NCI-H345 treated with DMSO at 0.1 percent for 48 hours (cell line): ENCODE measurements around the gene DOCK4.

ENCODE experiments used
- DNase-seq: peaks from one replicate; lab custom pipeline; 2025; ENCODE audit not compliant: unreplicated experiment; lab: John Stamatoyannopoulos, UW

Gene DOCK4

GRCh38 chr7:111869280-111869679, 336.9 kb downstream of the DOCK4 start:
- DNase-seq: no peak

GRCh38 chr7:111867348-111867931, 338.8 kb downstream of the DOCK4 start:
- DNase-seq: no peak

- DNase-seq: no peak
These were observed 339.4 kb downstream of the DOCK4 start for GRCh38 chr7:111866787-111867186.

GRCh38 chr7:111865430-111865829, 340.8 kb downstream of the DOCK4 start:
- DNase-seq: no peak

GRCh38 chr7:111864291-111864976, 341.8 kb downstream of the DOCK4 start:
- DNase-seq: no peak

GRCh38 chr7:111863269-111863668, 342.9 kb downstream of the DOCK4 start:
- DNase-seq: no peak

GRCh38 chr7:111860248-111860647, 346.0 kb downstream of the DOCK4 start:
- no peak for DNase-seq

GRCh38 chr7:111858331-111858730, 347.9 kb downstream of the DOCK4 start:
- DNase-seq: no peak

- no peak for DNase-seq
These were observed 350.4 kb downstream of the DOCK4 start for GRCh38 chr7:111855842-111856227.

GRCh38 chr7:111855161-111855841, 350.9 kb downstream of the DOCK4 start:
- DNase-seq: no peak

- no peak for DNase-seq
These were observed 352.8 kb downstream of the DOCK4 start for GRCh38 chr7:111853201-111853990.

GRCh38 chr7:111852081-111852480, 354.1 kb downstream of the DOCK4 start:
- no peak for DNase-seq

GRCh38 chr7:111846898-111847297, 359.3 kb downstream of the DOCK4 start:
- DNase-seq: no peak

GRCh38 chr7:111845853-111846252, 360.3 kb downstream of the DOCK4 start:
- DNase-seq: no peak

GRCh38 chr7:111844904-111845671, 361.1 kb downstream of the DOCK4 start:
- DNase-seq: no peak

GRCh38 chr7:111842491-111842890, 363.7 kb downstream of the DOCK4 start:
- DNase-seq: no peak

GRCh38 chr7:111841596-111842205, 364.5 kb downstream of the DOCK4 start:
- no peak for DNase-seq

GRCh38 chr7:111840528-111840927, 365.7 kb downstream of the DOCK4 start:
- no peak for DNase-seq

- no peak for DNase-seq
These were observed 366.9 kb downstream of the DOCK4 start for GRCh38 chr7:111839261-111839660.

- DNase-seq: no peak
These were observed 369.6 kb downstream of the DOCK4 start for GRCh38 chr7:111836592-111836991.
